HG02623 (cell line): ENCODE measurements around the gene MAL.
A peak's percentile ranks its signal among the peaks of the same experiment; 100 is the strongest.

Experiments used
- ATAC-seq: cut with Tn5 transposase; IDR thresholded peaks from one replicate; pipeline ENCODE4 v1.9.1; 2021; ENCODE audit warnings: moderate library complexity; ENCODE audit not compliant: unreplicated experiment

Gene MAL

GRCh38 chr2:95060446-95061118, 35.1 kb downstream of the MAL start:
- ATAC-seq, result no peak

GRCh38 chr2:95061119-95061512, 35.6 kb downstream of the MAL start:
- no peak for ATAC-seq

GRCh38 chr2:95061601-95062183, 36.2 kb downstream of the MAL start:
- no peak for ATAC-seq

DNA sequence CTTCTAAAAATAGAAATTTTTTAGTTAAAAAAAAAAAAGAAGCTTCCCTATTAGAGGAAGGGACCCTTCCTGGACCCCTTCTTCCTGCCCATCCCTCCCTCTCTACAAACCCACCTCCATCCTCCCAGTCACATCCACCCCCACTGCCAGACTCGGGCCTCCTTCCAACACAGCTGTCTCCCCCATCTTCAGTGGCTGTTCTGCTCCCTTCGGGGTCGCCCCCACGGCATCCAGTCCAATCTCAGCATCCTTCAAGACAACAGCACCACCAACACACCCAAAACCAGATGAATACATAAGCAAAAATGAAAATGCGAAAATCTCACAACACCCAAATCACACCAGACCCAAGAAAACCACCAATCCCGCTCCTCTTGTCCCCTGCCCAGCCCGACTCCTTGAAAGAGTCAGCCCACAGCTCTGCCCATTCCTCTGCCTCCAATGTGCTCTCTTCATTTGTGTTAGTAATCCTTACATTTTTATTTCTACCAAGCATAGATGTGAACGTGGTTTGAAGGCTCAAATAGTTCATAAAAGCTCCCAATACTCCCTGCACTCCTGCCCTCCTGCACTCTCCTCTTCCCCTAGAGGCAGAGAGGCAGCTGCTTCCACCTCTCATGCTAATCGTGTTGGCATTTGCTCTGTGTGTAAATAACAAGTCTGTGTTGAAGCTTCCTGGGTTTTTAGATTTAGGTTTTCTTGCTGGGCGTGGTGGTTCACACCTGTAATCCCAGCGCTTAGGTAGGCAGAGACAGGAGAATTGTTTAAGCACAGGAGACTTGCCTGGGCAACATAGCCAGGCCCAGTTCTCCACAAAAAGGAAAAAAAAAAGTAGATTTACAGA, 37.0 kb downstream of the MAL start:
- ATAC-seq, result peak; percentile 8

- ATAC-seq, result peak; percentile 85
Measured at GRCh38 chr2:95063086-95063958, 37.8 kb downstream of the MAL start.

- no peak for ATAC-seq
Measured at GRCh38 chr2:95068256-95068655, 42.7 kb downstream of the MAL start.

DNA sequence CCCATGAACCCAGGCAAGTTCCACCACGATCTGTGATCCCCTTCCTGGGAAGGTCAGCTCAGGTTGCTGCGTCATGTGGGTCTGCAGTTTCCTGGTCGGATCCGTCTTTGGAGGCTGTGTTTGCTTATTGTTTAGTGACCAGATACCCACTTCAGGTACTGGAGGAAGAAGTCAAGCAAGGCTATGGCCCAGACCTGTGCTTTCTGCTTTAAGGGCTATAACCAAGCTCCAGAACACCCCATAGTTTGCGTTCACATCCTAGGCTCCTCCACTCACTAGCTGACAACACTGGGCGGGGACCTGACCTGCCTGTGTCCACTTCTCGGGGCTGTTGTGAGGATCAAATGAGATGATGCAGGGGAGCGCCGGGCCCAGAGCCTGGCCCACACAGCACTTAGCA, 44.0 kb downstream of the MAL start:
- no peak for ATAC-seq

GRCh38 chr2:95071856-95072255, 46.3 kb downstream of the MAL start:
- no peak for ATAC-seq

DNA sequence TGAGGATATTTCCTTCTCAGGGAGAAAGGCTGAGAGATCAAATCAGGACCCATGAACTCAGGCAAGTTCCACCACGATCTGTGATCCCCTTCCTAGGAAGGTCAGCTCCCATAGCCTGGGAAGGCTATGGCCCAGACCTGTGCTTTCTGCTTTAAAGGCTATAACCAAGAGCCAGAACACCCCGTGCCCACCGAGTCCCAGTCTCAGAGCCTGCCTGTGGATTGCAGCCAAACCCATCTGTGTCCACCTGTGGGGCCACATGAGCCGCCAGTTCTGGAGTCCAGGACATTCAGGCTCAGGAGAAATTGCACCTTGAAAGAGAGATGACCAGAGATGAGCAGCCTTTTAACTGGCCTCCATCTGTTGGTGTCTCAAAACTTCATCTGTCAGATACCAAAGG, 46.9 kb downstream of the MAL start:
- ATAC-seq, result no peak

DNA sequence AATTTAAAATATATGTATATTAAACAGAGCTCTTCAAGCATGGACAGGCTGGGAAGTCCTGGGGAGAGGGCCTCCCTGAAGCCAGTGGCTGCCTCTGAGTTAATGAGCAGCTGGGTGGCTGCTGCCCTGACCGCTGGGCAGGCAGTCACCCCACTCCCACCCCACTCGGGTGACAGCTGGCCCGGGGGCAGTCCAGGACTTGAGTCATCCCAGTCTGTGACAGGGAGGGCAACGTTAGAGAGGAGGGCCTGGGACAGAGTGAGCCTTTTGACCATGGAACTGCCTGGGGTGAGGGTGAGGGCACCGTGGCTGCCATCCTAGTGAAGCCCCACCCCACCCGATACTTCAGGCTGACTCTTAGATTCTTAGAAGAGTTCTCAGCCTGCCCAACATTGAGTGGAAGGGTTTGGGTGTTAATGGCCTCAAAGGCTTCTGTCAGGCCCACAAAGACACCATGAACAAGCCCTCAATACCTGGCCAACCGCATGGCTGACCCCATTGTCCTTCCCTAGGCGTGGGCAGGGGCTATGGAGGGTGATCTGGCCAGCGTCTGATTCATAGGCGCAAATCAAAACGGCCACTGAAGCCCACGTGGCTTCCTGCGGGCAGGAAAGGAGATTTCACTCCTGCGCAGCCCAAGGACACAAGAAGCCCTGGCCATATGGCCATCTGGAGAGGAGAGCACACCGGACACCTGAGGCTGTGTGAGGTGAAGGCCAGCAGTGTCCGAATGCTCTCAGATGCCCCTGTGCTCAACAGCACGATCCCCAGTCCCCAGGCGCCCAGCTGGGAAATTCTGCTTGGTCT, 48.6 kb downstream of the MAL start:
- ATAC-seq, result no peak

DNA sequence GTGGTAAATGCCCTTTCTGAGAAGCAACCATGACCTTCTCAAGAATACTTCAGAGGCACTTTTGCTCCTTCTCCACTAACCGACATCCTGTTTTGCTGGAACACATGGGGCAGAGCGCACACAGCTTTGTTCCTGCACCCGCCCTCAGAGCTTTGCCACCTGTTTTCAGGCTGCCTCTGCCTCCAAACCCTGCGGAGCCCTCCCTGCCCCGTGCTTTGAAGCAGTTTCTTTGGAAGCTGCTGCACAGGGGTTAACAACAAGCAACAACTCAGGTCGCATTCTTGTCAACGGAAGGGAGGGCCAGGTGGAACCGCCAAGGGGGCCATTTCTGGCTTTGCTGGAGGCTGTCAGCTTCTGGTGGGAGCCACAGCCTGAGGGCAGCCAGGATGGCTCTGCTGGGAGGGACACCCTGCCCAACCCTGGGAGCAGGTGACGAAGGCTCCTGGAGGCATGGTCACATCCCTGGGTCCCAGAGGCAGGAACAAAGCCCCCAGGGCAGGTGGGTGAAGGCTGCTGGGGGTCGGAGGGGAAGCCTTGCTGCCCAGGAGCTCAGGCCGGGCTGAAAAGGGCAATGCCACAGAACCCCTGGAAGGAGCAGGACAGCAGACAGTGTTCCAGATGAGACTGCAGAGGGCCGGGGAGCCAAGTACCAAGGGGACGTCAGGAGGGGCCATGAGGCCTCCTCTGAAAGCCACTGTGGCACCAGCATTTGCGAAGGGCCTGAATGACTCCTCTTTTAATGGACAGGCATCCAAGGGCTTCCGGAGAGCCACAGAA, 49.3 kb downstream of the MAL start:
- ATAC-seq, result no peak

DNA sequence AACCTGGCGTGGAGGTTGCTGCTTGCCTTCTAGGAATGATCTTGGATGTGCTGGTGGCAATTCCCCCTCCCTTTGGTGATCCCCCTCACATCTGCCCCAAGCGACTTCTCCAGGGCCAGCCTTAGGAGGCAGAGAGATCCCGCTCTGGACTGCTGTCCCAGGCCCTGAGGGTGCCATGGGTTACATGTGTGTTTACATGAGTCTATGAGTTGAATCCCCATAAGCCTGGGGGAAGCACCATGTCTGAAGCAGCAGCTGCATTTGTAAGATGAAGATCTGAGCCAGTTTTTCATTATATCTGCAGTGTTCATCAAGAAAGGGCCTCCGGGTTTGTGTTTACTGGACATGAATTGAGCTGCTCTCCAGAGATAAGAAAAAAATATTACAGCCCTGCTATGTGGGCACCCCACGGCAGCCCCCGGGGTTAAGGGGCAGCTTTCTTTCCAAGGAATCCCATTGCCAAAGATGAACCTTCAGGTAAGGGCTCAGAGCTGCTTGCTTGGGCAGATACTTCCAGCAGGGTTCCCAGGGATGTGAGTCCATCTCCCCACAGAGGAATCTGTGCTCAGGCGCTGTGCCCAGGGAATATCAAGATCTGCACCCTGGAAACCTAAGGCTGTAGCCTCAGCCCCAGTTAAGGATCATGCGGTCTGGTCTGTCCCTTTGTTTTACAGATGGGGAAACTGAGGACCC, 50.1 kb downstream of the MAL start:
- no peak for ATAC-seq

GRCh38 chr2:95076705-95077529, 51.4 kb downstream of the MAL start:
- ATAC-seq, result peak; percentile 78

DNA sequence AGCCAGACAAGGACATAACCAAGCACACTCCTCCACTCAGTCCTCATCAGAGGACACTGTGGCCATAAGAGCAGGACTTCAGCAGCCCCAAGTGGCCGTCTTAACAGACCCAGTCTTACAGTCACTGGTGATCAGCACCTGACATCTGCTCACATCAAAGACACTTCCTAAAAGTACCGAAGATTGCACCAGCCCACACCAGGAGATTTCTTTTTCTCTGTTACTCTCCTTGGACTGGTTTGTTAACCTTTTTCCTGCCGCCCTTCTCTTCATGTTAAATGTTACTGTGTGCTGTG, 52.0 kb downstream of the MAL start:
- ATAC-seq, result no peak

DNA sequence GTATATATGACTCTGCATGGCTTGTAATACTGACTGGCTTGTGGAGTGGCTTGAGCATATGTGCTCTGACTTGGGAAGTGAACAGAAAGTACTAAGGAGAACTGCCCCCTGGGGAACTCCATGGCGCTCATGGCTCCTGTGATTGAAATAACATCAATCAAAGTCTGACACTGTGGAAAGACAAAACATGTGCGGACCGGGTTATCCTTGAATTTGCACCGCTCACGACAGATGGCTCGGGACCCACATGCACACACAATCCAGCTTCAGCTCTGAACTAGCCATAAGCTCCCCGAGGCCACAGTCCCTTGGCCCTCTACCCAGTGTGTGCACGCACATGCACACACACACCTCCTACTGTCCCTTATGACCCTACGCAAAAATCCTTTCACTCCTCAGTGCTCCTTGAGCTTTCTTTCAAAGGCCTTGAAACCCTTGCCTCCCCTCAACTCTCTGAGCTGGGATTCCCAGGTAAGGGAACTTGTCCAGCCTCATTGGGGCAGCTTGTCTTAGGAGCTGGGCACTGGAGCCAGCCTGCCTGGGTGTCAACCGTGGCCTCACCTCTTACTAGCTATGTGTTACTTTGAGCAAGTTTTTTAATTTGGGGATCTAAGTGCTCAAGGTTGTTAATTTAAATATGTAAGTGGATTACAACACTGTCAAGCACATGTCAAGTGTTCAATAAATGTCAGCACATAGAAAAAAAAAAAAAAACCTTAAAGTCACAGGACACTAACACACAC, 52.5 kb downstream of the MAL start:
- ATAC-seq, result no peak

- ATAC-seq, result no peak
Measured at GRCh38 chr2:95079199-95079683, 53.7 kb downstream of the MAL start.

- no peak for ATAC-seq
Measured at GRCh38 chr2:95082477-95082876, 57.0 kb downstream of the MAL start.
